Left renal cortex interstitium (tissue), 4 donors: Measurements from ENCODE around the gene CCDC24. TPM values are rescaled to one million over a fixed set of nuclear protein-coding genes. Genes with fewer than 3 reads are reported as not detected.
A peak's percentile ranks its signal among the peaks of the same experiment; 100 is the strongest.

Source experiments
- DNase-seq, 4 donors: peaks; one replicate each; pipeline ENCODE4 v3.0.0-alpha.2; 2013; ENCODE audit warnings: low read depth in 4 of 4, low spot score in 2 of 4, missing footprints in 1 of 4
- polyA plus RNA-seq, 4 donors: library from polyadenylated mRNA; unstranded; fragments of 120-200 nt; gene quantifications; one replicate each; pipeline ENCODE4 v1.2.1, GENCODE V29; 2013; ENCODE audit not compliant: insufficient read length in 4 of 4

The CCDC24 gene
- polyA plus RNA-seq, 4 donors: 13.2 to 30.1 (median 23.5) TPM

- DNase-seq: peak in 1 of 4 donors; percentile 53
Observed at GRCh38 chr1:44036409-44037139, 45.2 kb downstream of the CCDC24 start.

GRCh38 chr1:44037154-44037553, 45.8 kb downstream of the CCDC24 start:
- no peak for DNase-seq

GRCh38 chr1:44038876-44039657, 47.7 kb downstream of the CCDC24 start:
- no peak for DNase-seq

- no peak for DNase-seq
Observed at GRCh38 chr1:44040418-44040817, 49.0 kb downstream of the CCDC24 start.

GRCh38 chr1:44040846-44041245, 49.4 kb downstream of the CCDC24 start:
- no peak for DNase-seq

GRCh38 chr1:44043176-44044070, 52.0 kb downstream of the CCDC24 start:
- no peak for DNase-seq

- DNase-seq: no peak
Observed at GRCh38 chr1:44044071-44044801, 52.8 kb downstream of the CCDC24 start.

GRCh38 chr1:44045064-44045463, 53.7 kb downstream of the CCDC24 start:
- no peak for DNase-seq

Other genes with a start within 250 kb of the CCDC24 start
- gene ARTN, start 57.8 kb upstream of the CCDC24 start, polyA plus RNA-seq: 1 to 10 TPM; 1.2 to 2.4 (median 1.9) TPM
- gene IPO13, start 44.6 kb upstream of the CCDC24 start, polyA plus RNA-seq: 10 to 100 TPM; 32.2 to 48.9 (median 39.3) TPM
- gene DPH2, start 21.6 kb upstream of the CCDC24 start, polyA plus RNA-seq: 10 to 100 TPM; 20.8 to 24.9 (median 22.9) TPM
- gene ATP6V0B, start 16.6 kb upstream of the CCDC24 start, polyA plus RNA-seq: 100 to 1,000 TPM; 146 to 165 (median 151) TPM
- 10 to 100 TPM; 37.3 to 58.4 (median 42.3) TPM for gene B4GALT2, start 12.4 kb upstream of the CCDC24 start, polyA plus RNA-seq
- gene SLC6A9, start 39.9 kb downstream of the CCDC24 start, polyA plus RNA-seq: 1 to 10 TPM; 5.6 to 8.8 (median 6.9) TPM
- gene KLF17, start 127.2 kb downstream of the CCDC24 start, polyA plus RNA-seq: under 1 TPM in 1 of 4 donors, not detected in 3; 0.03 TPM
- not detected for gene KLF18, start 150.0 kb downstream of the CCDC24 start, polyA plus RNA-seq
- 10 to 100 TPM; 53.2 to 74.3 (median 61.3) TPM for gene DMAP1, start 221.9 kb downstream of the CCDC24 start, polyA plus RNA-seq